ENCODE results near the gene SBK2. TPM values are rescaled to one million over a fixed set of nuclear protein-coding genes. Genes with fewer than 3 reads are reported as not detected.
A peak's percentile ranks its signal among the peaks of the same experiment; 100 is the strongest.

Gene SBK2
- total and polyA plus RNA-seq, 9 of the 15 experiments (the other 6 are each of a cell fraction or from before 2014, with no cell fraction given): not detected

GRCh38 chr19:55516878-55517620 is 19.9 kb downstream of the SBK2 start (continued):
- peak in 1 of 2 experiments; percentile 47; a peak in 1 of 4 replicates for TF ChIP-seq TRIM24 (IDR thresholded peaks at IDR 0.05)
- TF ChIP-seq ZNF696 (CRISPR knock-in tag; conservative IDR thresholded peaks at IDR 0.05): no peak
- peak; percentile 14; the same call in 1 of the 2 replicates for TF ChIP-seq USF1 (CRISPR knock-in tag; IDR thresholded peaks at IDR 0.05)
- peak in 1 of 2 experiments; percentile 58; a peak in 2 of 4 replicates for TF ChIP-seq KDM1A (IDR thresholded peaks at IDR 0.05)
- peak; percentile 61 for TF ChIP-seq CHD2 (IDR thresholded peaks at IDR 0.05; ENCODE audit: low read depth, low read length)
- no peak for TF ChIP-seq POLR2AphosphoS5 (IDR thresholded peaks at IDR 0.05; ENCODE audit: control insufficient read depth, insufficient read depth, low read depth, low read length)
- peak; percentile 97 for TF ChIP-seq DEAF1 (CRISPR knock-in tag; IDR thresholded peaks at IDR 0.05)
- no peak for TF ChIP-seq ZNF449 (CRISPR knock-in tag; IDR thresholded peaks at IDR 0.05)
- TF ChIP-seq TBP (optimal IDR thresholded peaks at IDR 0.05; ENCODE audit: low read depth, low read length): peak; percentile 20
- TF ChIP-seq TFAM (CRISPR knock-in tag; conservative IDR thresholded peaks at IDR 0.05): no peak
- peak; percentile 88 for TF ChIP-seq EP400 (IDR thresholded peaks at IDR 0.05)
- TF ChIP-seq HES1 (IDR thresholded peaks at IDR 0.05; ENCODE audit: low read depth): peak; percentile 68; the same call in 1 of the 2 replicates
- peak; percentile 99 for TF ChIP-seq CREM (IDR thresholded peaks at IDR 0.05; ENCODE audit: low read depth)
- peak; percentile 98 for TF ChIP-seq SP1 (CRISPR knock-in tag; IDR thresholded peaks at IDR 0.05)
- TF ChIP-seq FOS (IDR thresholded peaks at IDR 0.05; ENCODE audit: extremely low read depth, insufficient read length): peak; percentile 80
- peak in 1 of 2 experiments; percentile 25; a peak in 1 of 4 replicates for TF ChIP-seq HDAC1 (IDR thresholded peaks at IDR 0.05)
- peak; percentile 31 for TF ChIP-seq MYC (IDR thresholded peaks at IDR 0.05; ENCODE audit: low read depth, low read length)
- TF ChIP-seq MYC (CRISPR knock-in tag; IDR thresholded peaks at IDR 0.05; ENCODE audit: borderline replicate concordance, low read depth): no peak
- no peak for TF ChIP-seq ZNF3 (CRISPR knock-in tag; IDR thresholded peaks at IDR 0.05)
- peak; percentile 47 for TF ChIP-seq CCNT2 (IDR thresholded peaks at IDR 0.05; ENCODE audit: borderline replicate concordance, extremely low read depth, insufficient read length, low read depth, low read length)
- no peak for TF ChIP-seq MITF (IDR thresholded peaks at IDR 0.05)
- TF ChIP-seq TBL1XR1 (IDR thresholded peaks at IDR 0.05; ENCODE audit: low read length in 2 of 2): peak in 1 of 2 experiments; percentile 74; a peak in 2 of 4 replicates
